HPDE6-E6E7 (cell line): ENCODE measurements around the gene PABPC1L.
A peak's percentile ranks its signal among the peaks of the same experiment; 100 is the strongest.

Source experiments
- DNase-seq: peaks from one replicate; pipeline ENCODE4 v3.0.0; 2011; ENCODE audit warnings: missing footprints; ENCODE audit errors: extremely low spot score

Gene PABPC1L

DNA sequence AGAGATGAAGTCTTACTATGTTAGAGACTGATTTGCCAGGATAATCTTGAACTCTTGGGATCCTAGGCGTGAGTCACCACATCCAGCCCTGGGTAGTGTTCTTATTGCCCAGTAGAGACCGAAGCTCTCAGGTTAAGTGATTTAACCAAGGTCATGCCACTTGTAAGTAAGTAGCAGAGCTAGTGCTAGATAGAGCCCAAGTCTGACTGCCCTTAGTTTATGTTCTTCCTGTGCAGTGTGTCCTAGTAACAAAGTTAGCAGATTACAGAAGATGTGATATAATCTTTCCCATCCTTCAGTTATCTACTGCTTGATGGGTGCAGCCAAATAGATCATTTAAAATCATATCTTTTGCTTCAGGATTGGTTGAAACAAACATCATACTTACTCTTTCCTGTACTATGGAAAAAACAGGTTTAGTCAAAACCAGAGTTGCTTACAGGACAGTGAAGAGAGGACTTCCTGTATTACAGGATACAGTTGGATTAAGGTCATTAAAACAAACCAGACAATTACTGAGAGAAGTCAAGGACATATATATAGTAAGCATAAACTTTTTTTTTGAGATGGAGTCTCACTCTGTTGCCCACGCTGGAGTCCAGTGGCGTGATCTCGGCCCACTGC is 9.5 kb upstream of the PABPC1L start:
- no peak for DNase-seq

DNA sequence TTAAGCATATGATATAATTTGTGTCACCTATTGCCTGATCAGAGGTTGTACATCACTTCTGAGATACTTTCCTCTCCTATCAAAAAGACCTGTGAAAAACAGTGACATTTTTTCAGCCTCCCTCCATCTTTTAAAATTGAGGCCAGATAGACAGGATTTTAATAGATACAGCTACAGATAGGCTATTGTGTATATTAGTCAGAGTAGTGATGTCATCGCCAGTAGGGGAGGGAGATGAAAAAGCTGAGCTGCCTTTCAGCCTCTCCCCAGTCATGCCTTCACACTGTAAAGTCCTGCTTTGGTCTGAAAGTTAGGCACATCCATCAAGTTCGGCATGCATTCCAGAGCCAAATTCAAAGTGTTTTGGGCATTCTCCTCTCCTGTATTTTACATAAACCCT is 7.9 kb upstream of the PABPC1L start:
- DNase-seq = no peak

DNA sequence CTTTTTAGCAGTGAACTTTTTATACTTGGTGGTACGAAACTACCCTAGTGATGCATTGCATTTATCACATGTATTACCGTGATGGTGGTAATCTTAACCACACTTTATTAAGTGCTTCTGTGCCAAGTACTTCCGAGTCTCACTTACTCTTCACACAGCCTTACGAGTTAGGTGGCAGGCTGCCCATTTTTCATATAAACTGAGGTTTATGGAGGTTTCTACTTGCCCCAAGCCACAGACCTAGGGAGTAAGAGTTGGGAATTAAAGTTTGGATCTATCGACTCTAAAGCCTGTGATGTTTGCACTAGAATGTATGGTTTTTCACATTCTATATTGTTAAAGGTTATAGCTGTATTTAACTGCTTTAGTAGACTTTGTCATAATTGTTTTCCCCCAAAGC is 5.5 kb upstream of the PABPC1L start:
- no peak for DNase-seq

- DNase-seq = no peak
Measured at GRCh38 chr20:44908987-44909871, 631 bp upstream of the PABPC1L start.

- no peak for DNase-seq
Measured at GRCh38 chr20:44910690-44911262, 916 bp downstream of the PABPC1L start.

- DNase-seq = peak; percentile 80
Measured at GRCh38 chr20:44911264-44911921, 1.5 kb downstream of the PABPC1L start.

DNA sequence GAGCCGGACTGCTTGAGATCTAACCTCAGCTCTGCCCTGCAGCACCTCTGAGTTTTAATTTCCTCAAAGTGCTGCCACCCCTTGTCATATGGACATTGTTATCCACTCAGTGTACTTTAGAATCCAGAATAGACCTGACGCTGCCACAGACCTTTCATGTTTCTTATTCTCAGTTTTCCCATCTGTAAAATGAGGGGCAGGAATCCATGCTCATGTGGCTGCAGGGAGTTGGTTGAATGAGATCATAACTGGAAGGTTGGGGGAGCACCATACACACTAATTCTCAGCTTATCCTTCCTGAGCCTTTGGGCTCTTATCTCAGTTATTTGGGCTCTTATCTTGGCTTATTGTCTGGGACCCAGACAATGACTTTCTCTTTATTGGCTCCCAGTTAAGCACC is 2.3 kb downstream of the PABPC1L start:
- no peak for DNase-seq

DNA sequence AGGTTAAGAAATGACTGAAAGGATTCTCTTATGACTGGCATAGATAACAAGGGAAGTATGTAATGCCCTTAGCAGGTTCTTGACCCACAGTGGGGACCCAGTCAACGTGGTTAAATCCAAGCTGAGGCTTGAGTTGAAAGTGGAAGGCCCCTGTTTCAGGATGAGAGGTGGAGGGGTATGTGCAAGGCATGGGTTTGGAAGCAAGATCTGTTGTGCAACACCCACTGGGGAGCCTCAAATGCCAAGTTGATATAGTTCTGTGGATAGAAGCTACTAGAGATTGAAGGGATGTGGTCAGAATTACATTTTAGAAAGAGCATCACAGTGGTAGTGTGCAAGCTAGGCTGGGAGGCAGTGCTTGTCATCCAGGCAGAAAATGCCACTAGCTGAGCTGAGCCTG is 5.1 kb downstream of the PABPC1L start:
- DNase-seq = no peak

GRCh38 chr20:44916586-44916985 is 6.7 kb downstream of the PABPC1L start:
- no peak for DNase-seq

DNA sequence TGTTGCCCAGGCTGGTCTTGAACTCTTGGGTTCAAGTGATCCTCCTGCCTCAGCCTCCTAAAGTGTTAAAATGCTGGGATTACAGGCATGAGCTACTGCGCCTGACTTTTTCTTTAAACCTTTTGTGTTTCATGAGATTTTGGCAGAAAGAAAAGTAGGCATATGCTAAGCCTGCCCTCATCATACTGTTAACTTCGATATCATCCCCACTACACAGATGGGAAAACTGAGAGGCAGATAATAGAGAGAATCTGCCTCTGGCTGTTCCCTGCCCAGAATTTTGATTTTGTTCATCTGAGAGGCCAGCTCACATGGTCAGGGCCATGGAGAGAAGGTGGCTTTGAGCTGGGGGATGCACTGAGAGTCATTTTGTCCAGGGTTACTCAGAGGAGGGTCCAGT is 7.5 kb downstream of the PABPC1L start:
- no peak for DNase-seq

GRCh38 chr20:44918342-44918741 is 8.5 kb downstream of the PABPC1L start:
- no peak for DNase-seq

- DNase-seq = no peak
Measured at GRCh38 chr20:44918761-44919160, 8.9 kb downstream of the PABPC1L start.

- DNase-seq = no peak
Measured at GRCh38 chr20:44921447-44921846, 11.6 kb downstream of the PABPC1L start.

GRCh38 chr20:44924541-44924940 is 14.7 kb downstream of the PABPC1L start:
- no peak for DNase-seq

GRCh38 chr20:44928595-44928994 is 18.7 kb downstream of the PABPC1L start:
- no peak for DNase-seq

DNA sequence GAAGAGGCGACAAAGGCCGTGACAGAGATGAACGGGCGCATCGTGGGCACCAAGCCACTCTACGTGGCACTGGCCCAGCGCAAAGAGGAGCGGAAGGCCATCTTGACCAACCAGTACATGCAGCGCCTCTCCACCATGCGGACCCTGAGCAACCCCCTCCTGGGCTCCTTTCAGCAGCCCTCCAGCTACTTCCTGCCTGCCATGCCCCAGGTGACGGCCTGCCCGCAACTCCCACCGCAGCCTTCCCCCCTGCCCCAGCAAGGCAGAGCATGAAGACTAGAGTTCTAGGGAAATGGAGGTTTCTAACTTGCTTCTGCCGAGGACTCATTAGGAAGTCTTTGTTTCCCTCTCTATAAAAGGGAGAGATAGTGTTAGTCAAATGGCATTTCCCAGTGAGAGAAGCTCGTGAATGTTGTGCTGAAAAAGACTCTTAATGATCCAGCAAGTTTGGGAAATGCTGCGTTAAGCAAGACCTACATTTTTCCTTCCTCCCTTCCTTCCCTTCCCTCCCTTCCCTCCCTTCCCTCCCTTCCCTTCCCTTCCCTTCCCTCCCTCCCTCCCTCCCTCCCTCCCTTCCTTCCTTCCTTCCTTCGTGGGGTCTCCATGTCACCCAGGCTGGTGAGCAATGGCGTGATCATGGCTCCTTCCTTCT is 20.8 kb downstream of the PABPC1L start:
- no peak for DNase-seq

DNA sequence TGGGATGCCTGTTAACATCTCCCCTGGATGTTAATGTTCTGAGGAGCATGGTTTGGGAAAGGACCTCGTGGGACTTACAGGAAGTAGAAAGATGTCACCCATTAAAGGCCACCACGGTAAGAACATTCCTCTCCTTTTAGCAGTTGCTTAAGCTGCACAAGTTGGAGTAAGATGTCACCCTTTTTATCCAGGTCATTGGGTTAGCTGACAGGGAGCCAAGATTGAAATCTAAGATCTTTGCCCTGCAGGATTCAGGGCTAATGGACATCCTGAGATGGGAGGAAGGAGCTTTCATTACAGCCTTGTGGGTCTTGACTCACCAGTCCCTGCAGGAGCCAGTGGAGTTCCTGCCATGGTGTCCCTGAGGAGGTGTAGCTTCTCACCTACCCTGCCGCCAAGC is 22.1 kb downstream of the PABPC1L start:
- no peak for DNase-seq

DNA sequence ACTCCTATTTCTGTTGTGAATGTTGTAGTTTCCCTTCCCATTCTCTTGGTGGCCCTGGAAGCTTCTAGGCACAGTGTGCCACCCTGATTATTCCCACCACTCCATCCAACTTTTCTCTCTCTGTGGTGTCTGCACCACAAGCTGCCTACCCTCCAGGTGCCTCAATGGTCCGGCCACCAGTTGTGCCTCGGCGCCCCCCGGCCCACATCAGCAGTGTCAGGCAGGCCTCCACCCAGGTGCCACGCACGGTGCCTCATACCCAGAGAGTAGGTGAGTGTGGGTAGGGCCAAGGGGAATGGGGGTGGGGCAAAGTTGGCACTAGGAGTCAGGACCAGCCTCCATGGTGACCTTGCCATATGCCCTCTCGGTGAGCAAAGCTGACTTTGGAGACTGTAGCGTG is 23.1 kb downstream of the PABPC1L start:
- DNase-seq = no peak

- no peak for DNase-seq
Measured at GRCh38 chr20:44936510-44936909, 26.6 kb downstream of the PABPC1L start.

DNA sequence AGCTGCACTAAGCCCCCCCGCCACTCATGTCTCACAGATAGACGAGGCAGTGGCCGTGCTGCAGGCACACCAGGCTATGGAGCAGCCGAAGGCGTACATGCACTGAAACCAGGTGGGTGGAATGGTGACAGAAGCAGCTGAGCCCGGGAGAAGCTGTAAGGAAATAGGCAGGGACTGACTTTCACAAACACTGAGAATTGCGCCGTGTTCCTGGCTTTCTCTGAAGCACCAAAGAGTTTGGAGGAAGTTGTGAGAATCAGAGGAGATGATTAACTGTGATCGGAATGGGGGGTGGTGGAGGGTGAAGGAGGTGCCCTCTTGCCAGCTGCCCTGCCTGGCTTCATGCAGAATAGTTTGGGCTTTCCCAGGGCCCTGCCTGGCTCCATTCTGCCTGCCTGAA is 28.8 kb downstream of the PABPC1L start:
- DNase-seq = no peak

- no peak for DNase-seq
Measured at GRCh38 chr20:44941120-44941691, 31.3 kb downstream of the PABPC1L start.
